Ascending aorta (tissue), 2 donors: ENCODE results near the gene BABAM2. TPM values are rescaled to one million over a fixed set of nuclear protein-coding genes. Genes with fewer than 3 reads are reported as not detected.

Source experiments
- DNase-seq, 2 donors: peaks; one replicate each; pipeline ENCODE4 v3.0.0-alpha.2; 2019; ENCODE audit warnings: low spot score in 2 of 2
- H3K27ac ChIP-seq, 2 donors: fragments of 200-600 bp; sonication (generic); one replicate each; pipeline ENCODE4 v1.5.1; 2016 to 2017; ENCODE audit warnings: mild to moderate bottlenecking in 1 of 2
- H3K27me3 ChIP-seq: fragments of 200-600 bp; sonication (generic); one replicate; pipeline ENCODE4 v1.5.1; 2017
- H3K36me3 ChIP-seq, 2 donors: fragments of 200-600 bp; sonication (generic); one replicate each; pipeline ENCODE4 v1.5.1; 2016
- H3K4me1 ChIP-seq, 2 donors: fragments of 200-600 bp; sonication (generic); one replicate each; pipeline ENCODE4 v1.5.1; 2016 to 2017; ENCODE audit warnings: mild to moderate bottlenecking in 1 of 2
- H3K4me3 ChIP-seq, 2 donors: fragments of 200-600 bp; sonication (generic); one replicate each; pipeline ENCODE4 v1.5.1; 2016 to 2017; ENCODE audit warnings: mild to moderate bottlenecking in 1 of 2
- H3K9me3 ChIP-seq, 2 donors: fragments of 200-600 bp; sonication (generic); one replicate each; pipeline ENCODE4 v1.5.1; 2016
- intact Hi-C: fragments of 100-400 bp; cut with DNase I; formaldehyde crosslinking; loops from one replicate; pipeline ENCODE4 v1.15.1; 2023
- total RNA-seq: library from RNA; depleted of rRNA; stranded (reverse); fragments of >200 nt; gene quantifications from one replicate; pipeline ENCODE4 v1.1.0, GENCODE V29; 2016
- TF ChIP-seq, protein P1 (sequence below), 3 experiments: fragments of 200-600 bp in 2 of 3; fragments of 450-650 bp in 1 of 3; sonication (generic) in 2 of 3; IDR thresholded peaks; one replicate each; pipeline ENCODE4 v1.5.1; 2016 to 2019; ENCODE audit warnings: antibody characterized with exemption in 3 of 3, mild to moderate bottlenecking in 1 of 3, moderate library complexity in 1 of 3

BABAM2 gene
- total RNA-seq, 1 donor from 2014 or later = 19.6 TPM

GRCh38 chr2:28380219-28380618, 489.7 kb downstream of the BABAM2 start:
- H3K4me3 ChIP-seq = no peak overlapping the region
- no peaks in the 10 kb centered on the region for H3K9me3 ChIP-seq
- no peak for DNase-seq
- H3K27ac ChIP-seq = no peak overlapping the region
- TF ChIP-seq, protein P1, sequence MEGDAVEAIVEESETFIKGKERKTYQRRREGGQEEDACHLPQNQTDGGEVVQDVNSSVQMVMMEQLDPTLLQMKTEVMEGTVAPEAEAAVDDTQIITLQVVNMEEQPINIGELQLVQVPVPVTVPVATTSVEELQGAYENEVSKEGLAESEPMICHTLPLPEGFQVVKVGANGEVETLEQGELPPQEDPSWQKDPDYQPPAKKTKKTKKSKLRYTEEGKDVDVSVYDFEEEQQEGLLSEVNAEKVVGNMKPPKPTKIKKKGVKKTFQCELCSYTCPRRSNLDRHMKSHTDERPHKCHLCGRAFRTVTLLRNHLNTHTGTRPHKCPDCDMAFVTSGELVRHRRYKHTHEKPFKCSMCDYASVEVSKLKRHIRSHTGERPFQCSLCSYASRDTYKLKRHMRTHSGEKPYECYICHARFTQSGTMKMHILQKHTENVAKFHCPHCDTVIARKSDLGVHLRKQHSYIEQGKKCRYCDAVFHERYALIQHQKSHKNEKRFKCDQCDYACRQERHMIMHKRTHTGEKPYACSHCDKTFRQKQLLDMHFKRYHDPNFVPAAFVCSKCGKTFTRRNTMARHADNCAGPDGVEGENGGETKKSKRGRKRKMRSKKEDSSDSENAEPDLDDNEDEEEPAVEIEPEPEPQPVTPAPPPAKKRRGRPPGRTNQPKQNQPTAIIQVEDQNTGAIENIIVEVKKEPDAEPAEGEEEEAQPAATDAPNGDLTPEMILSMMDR (IDR thresholded peaks at IDR 0.05) = no peak
- intact Hi-C loops = no loop called here
- H3K36me3 ChIP-seq = no peaks in the 10 kb centered on the region
- H3K4me1 ChIP-seq = no peaks in the 10 kb centered on the region
- no peaks in the 10 kb centered on the region for H3K27me3 ChIP-seq

DNA sequence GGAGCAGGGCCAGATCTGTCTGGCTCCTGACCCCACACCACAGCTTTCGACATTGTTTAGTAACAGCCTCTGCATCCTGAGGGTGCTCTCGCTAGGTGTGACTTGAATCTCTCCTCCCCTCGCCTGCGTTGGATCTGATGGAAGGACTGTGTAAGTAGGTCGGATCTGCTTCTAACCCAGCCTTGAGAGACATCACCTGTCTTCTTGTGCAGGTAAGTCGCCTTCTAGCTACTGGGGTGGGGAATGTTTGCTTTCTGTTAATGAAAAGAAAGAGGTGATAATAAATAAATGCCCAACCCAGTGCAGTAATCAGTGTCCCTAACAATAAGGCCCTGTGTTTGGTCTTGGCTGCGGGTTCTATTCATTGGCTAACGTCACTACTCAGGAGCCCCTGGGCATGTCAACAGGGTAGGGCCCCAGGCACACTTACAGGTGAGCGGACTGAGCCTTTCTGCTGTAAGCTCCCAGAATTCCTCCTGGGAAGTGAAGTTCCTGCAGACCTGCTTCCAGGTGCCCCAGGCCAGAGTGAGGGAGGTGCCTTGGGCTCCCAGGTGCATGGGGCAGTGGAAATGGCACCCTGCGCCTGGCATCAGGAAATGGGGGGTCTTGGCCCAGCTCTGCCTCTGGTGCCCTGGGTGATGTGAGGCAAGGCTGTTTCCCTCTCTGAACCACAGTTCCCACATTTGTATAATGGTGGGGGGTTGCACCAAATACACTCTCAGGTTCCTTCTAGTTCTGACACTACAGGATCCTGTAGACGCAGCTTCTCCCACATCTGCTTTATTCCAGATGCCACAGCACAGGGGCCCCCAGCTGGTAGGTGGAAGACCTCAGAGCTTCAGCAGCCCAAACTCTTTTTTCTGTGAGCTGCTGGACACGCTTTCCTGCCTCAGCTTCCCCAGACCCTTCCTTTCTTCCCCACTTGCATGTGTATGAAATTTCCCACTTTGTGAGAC, 491.0 kb downstream of the BABAM2 start:
- H3K27me3 ChIP-seq = no peaks in the 10 kb centered on the region
- no peak for DNase-seq
- TF ChIP-seq, protein P1 (IDR thresholded peaks at IDR 0.05) = no peak
- H3K27ac ChIP-seq = no peak overlapping the region
- intact Hi-C loops = no loop called here
- H3K36me3 ChIP-seq = no peaks in the 10 kb centered on the region
- no peak overlapping the region for H3K4me3 ChIP-seq
- no peaks in the 10 kb centered on the region for H3K9me3 ChIP-seq
- no peaks in the 10 kb centered on the region for H3K4me1 ChIP-seq

GRCh38 chr2:28382755-28383154, 492.2 kb downstream of the BABAM2 start:
- Histone ChIP-seq H3K4me1 (no peaks in the 10 kb centered on the region), H3K27me3 (no peaks in the 10 kb centered on the region), H3K36me3 (no peaks in the 10 kb centered on the region), H3K9me3 (no peaks in the 10 kb centered on the region), H3K27ac (no peak overlapping the region), H3K4me3 (no peak overlapping the region)
- TF ChIP-seq, protein P1 (IDR thresholded peaks at IDR 0.05) = no peak
- DNase-seq = no peak
- intact Hi-C loops = no loop called here

DNA sequence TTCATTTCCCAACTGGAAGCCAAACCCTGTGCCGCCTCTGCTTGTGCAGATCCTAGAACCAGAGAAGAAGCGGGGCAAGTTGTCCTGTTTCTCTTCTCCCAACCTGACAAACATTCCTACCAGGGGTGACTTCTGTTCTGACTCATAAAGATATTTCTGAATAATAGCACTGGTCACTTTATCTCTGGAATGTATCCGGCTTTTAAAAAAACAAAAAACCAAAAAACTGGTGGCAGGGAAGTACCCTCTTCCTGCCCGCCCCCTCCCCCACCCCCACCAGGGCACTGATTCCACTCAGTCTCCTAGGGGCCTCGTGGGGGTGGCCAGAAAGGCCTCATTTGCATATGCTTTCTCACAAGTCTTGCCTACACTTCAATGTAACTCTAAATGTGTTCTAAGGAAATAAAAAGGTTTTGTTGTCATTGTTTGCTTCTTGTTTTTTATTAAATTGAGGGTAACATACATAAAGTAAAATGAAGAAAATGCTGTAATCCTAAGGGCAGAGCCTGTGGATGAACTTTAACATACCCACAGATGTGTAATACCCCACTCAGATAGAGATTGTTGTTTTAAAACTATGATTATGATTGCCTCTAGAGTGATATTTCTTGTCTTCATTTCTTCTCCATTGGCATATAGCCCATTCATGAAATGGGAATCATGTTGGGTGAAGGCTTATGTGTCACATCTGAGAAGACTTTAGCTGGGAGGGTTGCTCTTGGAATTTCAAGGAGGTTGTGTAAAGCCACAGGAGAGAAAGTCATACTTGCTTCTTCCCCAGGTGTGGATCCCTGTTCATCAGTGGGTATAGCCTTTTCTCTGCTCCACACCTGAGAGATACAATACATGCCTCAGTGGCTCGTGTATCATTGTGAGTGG, 496.8 kb downstream of the BABAM2 start:
- intact Hi-C loops = loop anchor here (1.0 kb wide), 1 partner anchor 31 kb away; no protein-coding TSS in a partner anchor
- Histone ChIP-seq H3K27me3 (no peaks in the 10 kb centered on the region), H3K4me1 (peaks cover 0 to 8% of the 10 kb centered on the region in 2 donors), H3K36me3 (no peaks in the 10 kb centered on the region), H3K27ac (peak overlapping the region; percentile 14 to 43), H3K9me3 (no peaks in the 10 kb centered on the region), H3K4me3 (no peak overlapping the region)
- no peak for DNase-seq
- TF ChIP-seq, protein P1 (IDR thresholded peaks at IDR 0.05) = no peak

Other genes starting within 250 kb of the BABAM2 start
- gene SUPT7L, start 227.1 kb upstream of the BABAM2 start, total RNA-seq = 6.1 TPM
- 26.8 TPM for gene SLC4A1AP, start 226.8 kb upstream of the BABAM2 start, total RNA-seq
- 3.4 TPM for gene MRPL33, start 119.0 kb upstream of the BABAM2 start, total RNA-seq
- not detected for gene RBKS, start 342 bp upstream of the BABAM2 start, total RNA-seq